ENCODE results near the gene JMJD1C.
"Not testable (repeated sequence)": the region's sequence is repeated elsewhere in the genome, so short reads cannot be mapped to it uniquely, and the experiment has no call there.

JMJD1C gene

DNA sequence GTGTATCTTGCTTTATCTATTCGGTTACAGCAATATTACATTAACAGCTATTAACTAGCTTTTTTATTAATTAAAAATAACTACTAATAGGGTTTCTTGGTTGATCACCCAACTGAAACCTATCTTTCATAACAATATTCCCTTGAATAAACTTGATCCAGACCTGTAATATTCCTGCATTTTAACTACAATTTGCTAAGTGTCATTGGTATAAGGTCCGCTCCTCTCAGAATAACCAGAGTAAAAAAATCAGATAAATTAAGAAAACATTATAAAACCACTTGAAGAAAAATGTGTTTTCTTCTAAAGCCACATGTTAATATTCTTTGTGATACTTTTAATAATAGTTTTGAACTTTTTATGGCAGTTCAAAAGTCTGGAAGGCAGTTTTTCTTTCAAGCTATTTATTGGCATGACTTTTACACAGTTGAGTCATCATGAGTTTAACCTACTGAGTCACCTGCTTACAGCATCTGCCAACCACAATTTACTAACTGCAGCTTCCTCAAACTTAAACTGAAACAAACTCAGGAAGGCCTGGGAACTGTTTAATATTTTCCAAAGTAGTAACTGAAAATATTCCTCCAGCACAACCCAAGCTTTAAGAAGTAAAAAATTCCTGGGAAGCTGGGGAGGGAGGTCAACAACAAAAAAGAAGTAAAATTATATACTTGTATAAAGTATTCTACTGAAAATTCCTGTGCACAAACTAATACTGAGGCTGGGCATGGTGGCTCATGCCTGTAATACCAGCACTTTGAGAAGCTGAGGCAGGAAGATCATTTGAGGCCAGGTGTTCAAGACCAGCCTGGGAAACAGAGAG, 229.5 kb downstream of the JMJD1C start:
- Histone ChIP-seq H2BK12ac (ENCODE audit: low read length) (no peak overlapping the region), H3K27ac (replicated peaks; ENCODE audit: low read length) (no peak overlapping the region), H3K4ac (ENCODE audit: low read length) (no peak overlapping the region), H3K36me3 (replicated peaks in 1 of 2; ENCODE audit: control insufficient read depth in 2 of 2, insufficient read depth in 2 of 2, low read length in 2 of 2) (peaks cover 0 to 22% of the 10 kb centered on the region in 2 donors), H2BK15ac (ENCODE audit: low read length) (no peak overlapping the region), H2AK5ac (ENCODE audit: low read depth, low read length) (no peak overlapping the region), H3K23ac (ENCODE audit: low read depth, low read length, poor library complexity) (no peak overlapping the region), H2BK120ac (ENCODE audit: low read depth, low read length) (no peak overlapping the region), H2AFZ (ENCODE audit: low read length) (no peak overlapping the region), H3K9ac (ENCODE audit: low read depth, low read length, poor library complexity) (no peak overlapping the region), H3K9me3 (replicated peaks in 1 of 2; ENCODE audit: control insufficient read depth in 2 of 2, insufficient read depth in 1 of 2, low read depth in 1 of 2, low read length in 2 of 2) (no peaks in the 10 kb centered on the region), H3K4me3 (ENCODE audit: low read length in 2 of 2) (no peak overlapping the region), H2BK5ac (ENCODE audit: low read length) (no peak overlapping the region), H3K27me3 (ENCODE audit: control insufficient read depth in 3 of 3, insufficient read depth in 3 of 3, low read depth in 1 of 3, low read length in 3 of 3) (no peaks in the 10 kb centered on the region), H3K79me1 (ENCODE audit: low read depth, low read length) (no peaks in the 10 kb centered on the region), H3K4me2 (ENCODE audit: insufficient read depth, low read length, poor library complexity, severe bottlenecking) (no peak overlapping the region), H3K14ac (ENCODE audit: low read length) (no peak overlapping the region), H3K4me1 (ENCODE audit: control insufficient read depth in 2 of 2, insufficient read depth in 1 of 2, low read depth in 1 of 2, low read length in 2 of 2) (no peaks in the 10 kb centered on the region), H4K8ac (ENCODE audit: low read depth, low read length) (no peak overlapping the region), H3K18ac (ENCODE audit: low read length) (no peak overlapping the region), H4K91ac (ENCODE audit: low read depth, low read length, poor library complexity) (no peak overlapping the region)
- no peak for DNase-seq (ENCODE audit: low spot score)
- WGBS, 2 donors (ENCODE audit: extremely low coverage in 2 of 2, insufficient read length in 2 of 2, insufficient replicate concordance in 1 of 2) = no CpG with 5 or more reads among the region's 2 CpGs

DNA sequence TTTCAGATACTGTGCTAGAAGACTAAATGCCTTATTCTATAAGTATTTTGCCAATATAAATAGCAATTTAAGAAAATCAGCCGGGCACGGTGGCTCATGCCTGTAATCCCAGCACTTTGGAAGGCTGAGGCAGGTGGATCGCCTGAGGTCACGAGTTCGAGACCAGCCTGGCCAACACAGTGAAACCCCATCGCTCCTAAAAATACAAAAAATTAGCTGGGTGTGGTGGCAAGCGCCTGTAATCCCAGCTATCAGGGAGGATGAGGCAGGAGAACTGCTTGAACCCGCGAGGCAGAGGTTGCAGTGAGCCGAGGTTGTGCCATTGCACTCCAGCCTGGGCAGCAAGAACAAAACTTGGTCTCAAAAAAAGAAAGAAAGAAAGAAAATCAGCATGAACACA, 230.6 kb downstream of the JMJD1C start:
- H3K79me1 ChIP-seq (ENCODE audit: low read depth, low read length); H3K23ac ChIP-seq (ENCODE audit: low read depth, low read length, poor library complexity); H2AK5ac ChIP-seq (ENCODE audit: low read depth, low read length); H2BK12ac ChIP-seq (ENCODE audit: low read length); H2BK5ac ChIP-seq (ENCODE audit: low read length); H2AFZ ChIP-seq (ENCODE audit: low read length); H4K8ac ChIP-seq (ENCODE audit: low read depth, low read length); DNase-seq (ENCODE audit: low spot score); H2BK120ac ChIP-seq (ENCODE audit: low read depth, low read length); H3K27me3 ChIP-seq (ENCODE audit: control insufficient read depth in 3 of 3, insufficient read depth in 3 of 3, low read depth in 1 of 3, low read length in 3 of 3); H3K18ac ChIP-seq (ENCODE audit: low read length); H2BK15ac ChIP-seq (ENCODE audit: low read length); H3K27ac ChIP-seq (replicated peaks; ENCODE audit: low read length); H3K4ac ChIP-seq (ENCODE audit: low read length); H3K14ac ChIP-seq (ENCODE audit: low read length); H3K9ac ChIP-seq (ENCODE audit: low read depth, low read length, poor library complexity); H3K4me1 ChIP-seq (ENCODE audit: control insufficient read depth in 2 of 2, insufficient read depth in 1 of 2, low read depth in 1 of 2, low read length in 2 of 2); H4K91ac ChIP-seq (ENCODE audit: low read depth, low read length, poor library complexity); H3K4me3 ChIP-seq (ENCODE audit: low read length in 2 of 2); H3K4me2 ChIP-seq (ENCODE audit: insufficient read depth, low read length, poor library complexity, severe bottlenecking); H3K9me3 ChIP-seq (replicated peaks in 1 of 2; ENCODE audit: control insufficient read depth in 2 of 2, insufficient read depth in 1 of 2, low read depth in 1 of 2, low read length in 2 of 2): not testable (repeated sequence)
- no CpG with 5 or more reads among the region's 10 CpGs for WGBS, 2 donors (ENCODE audit: extremely low coverage in 2 of 2, insufficient read length in 2 of 2, insufficient replicate concordance in 1 of 2)
- peaks cover 0 to 22% of the 10 kb centered on the region in 2 donors for H3K36me3 ChIP-seq (replicated peaks in 1 of 2; ENCODE audit: control insufficient read depth in 2 of 2, insufficient read depth in 2 of 2, low read length in 2 of 2)

DNA sequence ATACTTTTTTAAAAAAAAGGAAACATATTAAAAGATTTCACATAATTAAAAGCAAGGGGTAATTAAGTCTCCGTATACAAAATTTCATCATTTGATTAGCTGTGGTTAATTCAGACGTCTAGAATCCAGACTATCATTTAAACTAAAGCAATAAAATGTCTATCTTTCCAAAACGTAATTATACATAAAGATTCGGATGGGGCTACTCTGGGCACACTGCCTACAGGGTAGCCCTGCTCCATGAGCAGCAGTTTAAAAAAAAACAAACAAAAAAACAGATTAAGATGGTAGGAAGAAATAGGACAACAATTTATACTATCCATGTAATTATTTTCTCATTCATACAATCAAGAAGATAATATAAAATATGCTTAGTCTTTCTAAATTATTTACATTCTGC, 236.6 kb downstream of the JMJD1C start:
- no CpG with 5 or more reads among the region's 4 CpGs for WGBS, 2 donors (ENCODE audit: extremely low coverage in 2 of 2, insufficient read length in 2 of 2, insufficient replicate concordance in 1 of 2)
- H2AFZ ChIP-seq (ENCODE audit: low read length) = no peak overlapping the region
- no peak overlapping the region for H3K4me2 ChIP-seq (ENCODE audit: insufficient read depth, low read length, poor library complexity, severe bottlenecking)
- no peaks in the 10 kb centered on the region for H3K9me3 ChIP-seq (replicated peaks in 1 of 2; ENCODE audit: control insufficient read depth in 2 of 2, insufficient read depth in 1 of 2, low read depth in 1 of 2, low read length in 2 of 2)
- H4K91ac ChIP-seq (ENCODE audit: low read depth, low read length, poor library complexity) = no peak overlapping the region
- H3K18ac ChIP-seq (ENCODE audit: low read length) = no peak overlapping the region
- H3K79me1 ChIP-seq (ENCODE audit: low read depth, low read length) = peaks cover 2% of the 10 kb centered on the region
- no peak overlapping the region for H2BK5ac ChIP-seq (ENCODE audit: low read length)
- H2BK120ac ChIP-seq (ENCODE audit: low read depth, low read length) = no peak overlapping the region
- H3K23ac ChIP-seq (ENCODE audit: low read depth, low read length, poor library complexity) = no peak overlapping the region
- no peak overlapping the region for H3K9ac ChIP-seq (ENCODE audit: low read depth, low read length, poor library complexity)
- no peak overlapping the region for H2BK12ac ChIP-seq (ENCODE audit: low read length)
- no peak overlapping the region for H4K8ac ChIP-seq (ENCODE audit: low read depth, low read length)
- no peak overlapping the region for H2AK5ac ChIP-seq (ENCODE audit: low read depth, low read length)
- no peak overlapping the region for H3K4ac ChIP-seq (ENCODE audit: low read length)
- DNase-seq (ENCODE audit: low spot score) = no peak
- H3K4me1 ChIP-seq (ENCODE audit: control insufficient read depth in 2 of 2, insufficient read depth in 1 of 2, low read depth in 1 of 2, low read length in 2 of 2) = no peaks in the 10 kb centered on the region
- no peak overlapping the region for H3K4me3 ChIP-seq (ENCODE audit: low read length in 2 of 2)
- H3K27ac ChIP-seq (replicated peaks; ENCODE audit: low read length) = no peak overlapping the region
- H3K36me3 ChIP-seq (replicated peaks in 1 of 2; ENCODE audit: control insufficient read depth in 2 of 2, insufficient read depth in 2 of 2, low read length in 2 of 2) = peaks cover 0 to 8% of the 10 kb centered on the region in 2 donors
- no peak overlapping the region for H2BK15ac ChIP-seq (ENCODE audit: low read length)
- H3K14ac ChIP-seq (ENCODE audit: low read length) = no peak overlapping the region
- no peaks in the 10 kb centered on the region for H3K27me3 ChIP-seq (ENCODE audit: control insufficient read depth in 3 of 3, insufficient read depth in 3 of 3, low read depth in 1 of 3, low read length in 3 of 3)

DNA sequence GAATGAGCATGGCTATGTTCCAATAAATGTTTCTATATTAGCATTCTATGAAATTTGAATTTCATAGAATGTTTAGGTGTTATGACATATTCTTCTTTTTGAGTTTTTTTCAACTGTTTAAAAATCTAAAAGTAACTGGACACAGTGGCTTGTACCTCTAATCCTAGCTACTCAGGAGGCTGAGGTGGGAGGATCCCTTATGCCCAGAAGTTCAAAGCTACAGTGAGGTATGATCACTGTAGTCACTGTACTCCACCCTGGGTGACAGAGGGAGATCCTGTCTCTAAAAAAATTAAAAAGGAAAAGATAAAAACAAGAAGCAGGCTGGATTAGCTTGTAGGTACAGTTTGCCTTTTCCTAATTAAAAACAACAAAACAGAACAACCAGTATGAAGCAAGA, 237.5 kb downstream of the JMJD1C start:
- Histone ChIP-seq H2BK15ac (ENCODE audit: low read length) (no peak overlapping the region), H3K23ac (ENCODE audit: low read depth, low read length, poor library complexity) (no peak overlapping the region), H3K14ac (ENCODE audit: low read length) (no peak overlapping the region), H2BK120ac (ENCODE audit: low read depth, low read length) (no peak overlapping the region), H3K9me3 (replicated peaks in 1 of 2; ENCODE audit: control insufficient read depth in 2 of 2, insufficient read depth in 1 of 2, low read depth in 1 of 2, low read length in 2 of 2) (no peaks in the 10 kb centered on the region), H3K18ac (ENCODE audit: low read length) (no peak overlapping the region), H3K4ac (ENCODE audit: low read length) (no peak overlapping the region), H2AFZ (ENCODE audit: low read length) (no peak overlapping the region), H3K4me3 (ENCODE audit: low read length in 2 of 2) (no peak overlapping the region), H3K36me3 (replicated peaks in 1 of 2; ENCODE audit: control insufficient read depth in 2 of 2, insufficient read depth in 2 of 2, low read length in 2 of 2) (peaks cover 0 to 5% of the 10 kb centered on the region in 2 donors), H3K27ac (replicated peaks; ENCODE audit: low read length) (no peak overlapping the region), H3K4me1 (ENCODE audit: control insufficient read depth in 2 of 2, insufficient read depth in 1 of 2, low read depth in 1 of 2, low read length in 2 of 2) (no peaks in the 10 kb centered on the region), H3K79me1 (ENCODE audit: low read depth, low read length) (peaks cover 2% of the 10 kb centered on the region), H4K91ac (ENCODE audit: low read depth, low read length, poor library complexity) (no peak overlapping the region), H4K8ac (ENCODE audit: low read depth, low read length) (no peak overlapping the region), H2BK5ac (ENCODE audit: low read length) (no peak overlapping the region), H2AK5ac (ENCODE audit: low read depth, low read length) (no peak overlapping the region), H3K27me3 (ENCODE audit: control insufficient read depth in 3 of 3, insufficient read depth in 3 of 3, low read depth in 1 of 3, low read length in 3 of 3) (no peaks in the 10 kb centered on the region), H3K4me2 (ENCODE audit: insufficient read depth, low read length, poor library complexity, severe bottlenecking) (no peak overlapping the region), H2BK12ac (ENCODE audit: low read length) (no peak overlapping the region), H3K9ac (ENCODE audit: low read depth, low read length, poor library complexity) (no peak overlapping the region)
- DNase-seq (ENCODE audit: low spot score) = no peak

All from neuronal stem cell (in vitro differentiated cells).